ENCODE results near the gene ABCA3.
A peak's percentile ranks its signal among the peaks of the same experiment; 100 is the strongest.
"Not testable (repeated sequence)": the region's sequence is repeated elsewhere in the genome, so short reads cannot be mapped to it uniquely, and the experiment has no call there.

Gene ABCA3

DNA sequence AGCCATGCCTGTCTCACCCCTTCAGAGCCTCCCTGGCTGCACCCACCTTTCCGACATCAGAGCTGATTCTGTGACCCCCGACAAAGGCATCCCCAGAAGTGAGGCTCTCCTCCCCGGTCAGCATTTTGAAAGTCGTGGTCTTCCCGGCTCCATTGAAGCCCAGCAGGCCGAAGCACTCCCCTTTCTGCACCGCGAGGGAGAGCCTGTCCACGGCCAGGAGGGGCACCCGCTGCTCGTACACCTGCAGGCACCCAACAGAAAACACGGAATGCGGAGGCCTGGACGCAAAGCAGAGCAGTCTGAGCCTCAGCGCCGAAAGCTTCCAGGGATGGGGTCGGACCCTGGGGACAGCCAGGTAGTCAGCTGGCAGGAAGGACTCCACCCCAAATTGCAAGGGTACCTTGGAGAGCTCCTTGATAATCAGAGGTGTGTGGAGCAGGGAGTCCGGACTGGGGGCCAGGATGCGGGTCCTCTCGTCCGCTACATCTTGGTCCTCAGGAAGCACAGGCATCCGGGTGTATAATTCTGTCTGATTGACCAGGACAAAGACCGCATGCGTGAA, 59.5 kb downstream of the ABCA3 start:
- no peak for DNase-seq (ENCODE audit: low spot score)

DNA sequence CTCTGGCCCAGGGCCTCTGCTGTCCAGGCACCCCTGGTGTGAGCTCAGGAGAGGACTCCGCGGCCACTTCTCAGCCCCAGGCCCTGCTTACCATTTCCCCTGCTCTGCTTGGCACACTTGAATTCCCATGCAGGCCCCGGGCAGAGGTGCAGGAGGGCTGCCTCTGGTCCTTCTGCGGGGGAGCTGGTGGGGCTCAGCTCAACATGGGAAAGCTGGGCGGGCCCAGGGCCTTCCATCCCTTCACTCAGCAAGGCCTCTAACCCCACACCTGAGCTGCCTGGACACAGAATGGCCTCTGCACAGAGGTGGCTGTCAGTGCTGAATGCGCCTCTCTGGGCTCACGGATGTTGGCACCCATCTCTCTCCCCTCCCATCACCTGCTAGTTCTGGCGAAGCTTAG, 60.1 kb downstream of the ABCA3 start:
- no peak for DNase-seq (ENCODE audit: low spot score)

DNA sequence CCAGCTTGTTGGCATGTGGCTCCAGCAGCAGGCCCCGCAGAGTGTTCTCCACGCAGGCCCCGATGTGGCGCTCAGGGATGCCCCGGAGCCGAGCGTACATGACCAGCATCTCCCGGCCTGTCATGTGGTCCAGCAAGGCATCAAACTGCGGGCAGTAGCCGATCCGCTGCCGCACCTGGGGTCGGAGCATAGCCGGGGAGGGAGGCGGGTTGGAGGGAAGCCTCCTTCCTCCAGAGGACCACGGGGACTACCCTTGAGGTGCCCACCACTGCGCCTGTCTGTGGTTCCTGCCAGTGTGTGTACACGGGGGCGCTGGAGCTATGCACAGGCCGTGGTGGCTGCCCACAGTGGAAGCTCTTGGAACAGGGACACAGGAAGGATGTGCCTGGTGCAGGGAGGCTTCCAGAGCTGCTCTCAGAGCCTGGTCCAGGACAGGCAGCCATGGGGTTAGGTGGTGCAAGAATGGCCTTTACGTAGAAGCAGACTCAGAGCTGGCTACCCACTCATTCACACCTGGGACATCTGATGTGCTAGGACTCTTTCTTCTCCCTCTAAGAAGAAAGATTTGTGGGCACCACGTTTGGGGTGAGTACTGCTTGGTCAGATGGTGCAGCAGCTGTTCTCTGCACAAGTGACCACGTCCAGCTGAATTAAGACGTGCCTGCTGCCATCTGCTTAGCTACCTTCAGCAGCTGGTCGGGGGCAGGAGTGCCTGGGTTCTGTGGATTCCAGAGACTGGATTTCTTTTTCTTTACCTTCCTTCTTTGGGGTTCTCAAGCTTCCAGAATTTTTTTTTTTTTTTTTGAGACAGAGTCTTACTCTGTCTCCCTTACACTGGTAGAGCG, 61.4 kb downstream of the ABCA3 start:
- DNase-seq (ENCODE audit: low spot score): no peak

DNA sequence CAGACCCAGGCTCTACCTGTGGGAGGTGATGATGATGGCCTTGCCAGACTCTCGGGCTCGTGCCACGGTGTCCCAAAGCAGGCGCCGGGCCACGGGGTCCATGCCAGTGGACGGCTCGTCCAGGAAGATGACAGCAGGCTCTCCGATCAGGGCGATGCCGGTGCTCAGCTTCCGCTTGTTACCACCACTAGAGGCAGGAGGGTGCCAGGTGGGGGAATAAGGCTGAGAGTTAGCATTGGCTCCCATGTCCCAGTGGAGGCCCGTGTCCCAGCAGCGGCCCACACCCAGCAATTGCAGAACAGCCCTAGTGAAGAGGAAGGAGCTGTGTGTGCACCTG, 62.3 kb downstream of the ABCA3 start:
- DNase-seq (ENCODE audit: low spot score): no peak

- DNase-seq (ENCODE audit: low spot score): no peak
These were observed 62.9 kb downstream of the ABCA3 start for GRCh38 chr16:2277466-2278271.

DNA sequence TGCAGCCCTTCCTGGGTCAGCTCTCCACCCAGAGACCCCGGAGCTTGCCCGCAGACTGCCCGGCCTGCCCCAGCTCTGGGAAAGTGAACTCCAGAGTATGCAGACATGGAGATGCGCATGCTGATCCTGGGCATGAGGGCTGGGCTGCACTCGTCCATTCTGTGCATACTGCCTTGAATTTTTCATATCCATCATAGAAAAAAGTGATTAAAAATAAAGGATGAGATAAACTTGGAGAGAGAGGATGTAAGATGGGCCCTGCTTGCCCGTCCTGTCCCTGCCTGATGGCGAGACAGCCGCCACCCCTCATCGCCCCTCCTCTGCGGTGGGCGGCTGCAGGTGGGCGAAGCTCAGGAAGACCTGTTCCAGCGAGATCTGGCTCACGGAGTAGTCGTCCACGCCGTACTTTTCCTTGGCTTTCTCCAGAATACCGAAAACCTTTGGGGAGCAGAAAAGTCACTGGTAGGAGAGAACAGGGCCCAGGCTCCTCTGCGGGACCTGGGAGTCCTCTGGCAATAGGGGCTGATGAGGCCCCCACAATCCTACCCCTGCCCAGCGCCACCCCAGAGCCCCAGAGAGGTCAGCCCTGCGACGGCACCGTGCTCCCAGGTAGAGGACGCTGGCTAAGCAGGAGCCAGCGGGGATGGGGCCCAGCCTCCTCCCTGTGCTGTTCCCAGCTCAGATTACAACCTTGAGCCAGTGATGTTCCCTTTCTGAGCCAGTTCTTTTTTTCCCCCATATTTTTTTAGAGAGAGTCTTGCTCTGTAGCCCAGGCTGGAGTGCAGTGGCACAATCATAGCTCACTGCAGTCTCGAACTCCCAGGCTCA, 63.9 kb downstream of the ABCA3 start:
- DNase-seq (ENCODE audit: low spot score): no peak

- no peak for DNase-seq (ENCODE audit: low spot score)
These were observed 64.8 kb downstream of the ABCA3 start for GRCh38 chr16:2275476-2276367.

GRCh38 chr16:2273931-2274330, 66.6 kb downstream of the ABCA3 start:
- DNase-seq (ENCODE audit: low spot score): no peak

DNA sequence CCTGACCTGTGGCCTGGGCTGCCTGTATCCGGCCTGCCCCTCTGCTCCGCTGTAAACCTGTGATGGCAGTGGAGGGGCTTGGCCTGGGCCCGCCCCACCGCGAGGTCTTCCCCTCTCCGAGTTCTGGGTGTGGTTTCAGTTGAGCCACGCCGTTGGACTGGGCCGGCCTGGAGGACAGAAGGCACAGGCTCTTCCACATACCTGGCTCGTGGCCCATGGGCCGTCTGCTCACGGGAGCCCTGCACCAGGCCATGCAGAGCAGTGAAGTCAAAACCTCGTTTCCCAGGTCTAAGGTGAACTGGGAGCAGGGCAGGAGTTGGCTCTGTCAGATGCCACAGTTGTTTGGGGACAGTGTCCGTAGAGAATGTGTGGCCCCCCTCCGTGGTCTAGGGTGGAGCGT, 67.0 kb downstream of the ABCA3 start:
- no peak for DNase-seq (ENCODE audit: low spot score)

DNA sequence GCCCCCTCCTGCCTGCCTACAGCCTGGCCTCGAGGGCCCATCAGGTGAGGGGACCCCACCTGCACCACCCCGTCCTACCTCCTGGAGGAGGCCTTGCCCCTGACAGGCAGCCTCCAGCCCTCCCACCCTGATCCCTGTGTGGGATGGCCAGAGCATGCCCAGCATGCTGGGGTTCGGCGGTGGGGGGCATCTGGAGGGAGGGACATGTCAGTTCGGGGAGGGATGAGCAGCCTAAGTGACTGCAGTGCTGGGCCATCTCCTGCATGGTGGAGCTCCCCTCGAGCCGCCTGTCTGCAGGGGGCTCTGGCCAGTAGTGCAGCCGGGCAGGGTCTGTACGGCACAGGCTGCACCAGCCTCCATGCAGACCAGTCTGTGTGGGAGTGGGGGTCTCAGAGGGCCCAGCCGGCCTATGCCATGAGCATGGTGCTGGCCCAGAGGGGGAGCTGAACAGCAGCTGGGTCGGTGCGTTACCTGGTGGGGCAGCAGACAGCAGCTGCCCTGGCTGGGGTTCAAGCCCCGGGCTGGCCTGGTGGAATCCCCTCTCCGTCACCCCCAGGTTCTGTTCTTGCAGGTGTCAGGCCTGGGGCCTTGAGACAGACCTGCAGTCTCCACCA, 68.6 kb downstream of the ABCA3 start:
- DNase-seq (ENCODE audit: low spot score): no peak

DNA sequence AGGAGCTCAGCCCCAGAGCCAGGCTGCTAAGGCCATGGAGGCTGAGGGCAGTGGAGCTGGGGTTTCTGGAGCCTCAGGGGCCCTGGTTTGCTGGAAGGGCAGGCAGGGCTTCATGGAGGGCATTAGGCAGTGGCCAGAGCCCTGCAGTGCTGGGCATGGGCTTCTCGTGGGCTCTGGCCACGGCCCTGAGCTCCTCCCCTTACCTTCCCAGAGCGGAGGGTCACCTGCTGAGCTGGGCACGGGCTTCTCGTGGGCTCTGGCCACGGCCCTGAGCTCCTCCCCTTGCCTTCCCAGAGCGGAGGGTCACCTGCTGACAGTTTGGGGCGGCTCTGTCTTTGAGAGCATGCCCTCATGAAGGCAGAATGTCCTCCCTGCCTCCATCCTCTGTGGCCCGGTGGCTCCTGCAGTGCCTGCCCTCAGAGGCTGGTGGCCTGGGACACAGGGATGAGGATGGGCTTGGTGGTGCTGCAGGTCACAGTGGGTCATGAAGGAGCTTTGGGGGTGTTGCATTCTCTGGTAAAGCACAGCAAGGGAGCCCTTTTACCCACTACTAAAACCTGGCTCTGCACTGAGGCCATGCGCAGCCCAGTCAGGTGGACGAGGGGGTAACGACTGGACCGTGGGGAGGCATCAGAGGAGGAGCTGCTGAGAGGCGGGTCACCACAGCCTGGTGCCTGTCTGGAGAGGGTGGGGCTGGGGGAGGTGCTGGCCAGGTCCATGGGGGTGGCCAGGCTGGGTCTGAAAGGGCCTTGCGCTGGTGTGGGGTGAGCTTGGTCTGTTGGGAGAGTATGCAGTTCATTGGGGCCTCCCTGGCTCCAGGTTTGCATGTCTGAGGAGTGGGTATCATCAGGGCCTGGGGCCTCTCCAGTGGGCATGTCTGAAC, 69.7 kb downstream of the ABCA3 start:
- DNase-seq (ENCODE audit: low spot score): no peak

- no peak for DNase-seq (ENCODE audit: low spot score)
These were observed 70.5 kb downstream of the ABCA3 start for GRCh38 chr16:2270070-2270462.

DNA sequence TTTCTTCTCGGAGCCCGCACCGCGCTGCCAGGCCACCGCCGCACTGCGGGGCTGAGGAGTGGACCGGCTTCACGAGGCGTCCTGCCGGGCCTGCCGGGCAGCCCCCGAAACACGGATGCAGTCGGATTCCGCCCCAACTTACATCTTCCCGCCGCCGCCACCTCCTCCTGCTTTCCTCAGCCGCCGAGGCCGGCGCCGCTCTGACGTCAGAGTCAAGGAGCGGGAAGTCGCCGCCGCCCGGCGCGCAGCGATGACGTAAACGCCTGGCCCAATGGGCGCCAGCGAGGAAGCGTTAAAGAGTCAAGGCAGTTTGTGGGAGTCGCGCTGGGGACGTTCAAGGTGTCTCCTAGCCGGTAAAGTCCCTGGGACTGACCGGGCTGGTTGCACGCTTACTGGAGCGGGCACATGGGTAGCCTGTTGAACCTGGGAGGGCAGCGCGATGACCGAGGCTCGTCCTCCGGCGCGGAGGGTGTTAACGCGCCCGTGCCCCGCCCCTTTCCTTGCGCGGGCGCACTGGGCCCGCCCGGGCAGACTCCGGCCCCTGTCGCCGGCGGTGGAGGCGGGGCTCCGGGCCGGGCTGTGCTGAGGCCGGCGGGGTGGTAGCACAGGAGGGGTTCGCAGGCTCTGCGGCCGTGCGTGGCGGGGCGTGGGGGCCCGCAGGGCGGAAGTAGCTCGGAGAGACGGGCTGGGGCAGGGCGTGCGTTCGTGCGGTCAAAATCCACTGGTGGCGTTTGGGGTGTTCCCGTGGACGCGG, 72.4 kb downstream of the ABCA3 start, which contains the start of gene RNPS1:
Gene RNPS1 (minus strand): TSS at position 214 of the 754 bp plus-strand sequence. CDS start 3,483 bp downstream, outside the sequence.
- peak; percentile 97 for DNase-seq (ENCODE audit: low spot score)

DNA sequence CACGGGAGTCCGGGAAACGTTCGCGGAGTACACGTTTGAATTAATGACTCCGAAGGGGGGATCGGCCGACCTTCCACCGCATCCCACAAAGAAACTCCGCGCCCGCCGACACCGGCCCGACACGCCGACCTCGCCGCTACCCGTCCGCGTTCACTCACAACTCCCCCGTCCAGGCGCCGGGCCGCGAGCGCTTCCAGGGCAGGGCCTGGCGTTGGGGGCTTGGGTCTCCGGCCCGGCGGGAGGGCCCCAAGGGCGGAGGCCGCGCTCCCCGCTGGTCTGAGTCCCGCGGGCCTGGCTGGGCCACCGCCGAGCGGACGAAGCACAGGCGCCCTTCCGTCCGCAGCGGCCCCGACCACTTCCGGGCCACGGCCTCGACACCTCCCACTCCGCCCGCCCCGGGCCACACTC, 73.0 kb downstream of the ABCA3 start:
- DNase-seq (ENCODE audit: low spot score): not testable (repeated sequence)

- not testable (repeated sequence) for DNase-seq (ENCODE audit: low spot score)
These were observed 73.6 kb downstream of the ABCA3 start for GRCh38 chr16:2266887-2267286.

- DNase-seq (ENCODE audit: low spot score): not testable (repeated sequence)
These were observed 77.5 kb downstream of the ABCA3 start for GRCh38 chr16:2263026-2263425.

GRCh38 chr16:2260250-2260649, 80.3 kb downstream of the ABCA3 start:
- DNase-seq (ENCODE audit: low spot score): no peak

- not testable (repeated sequence) for DNase-seq (ENCODE audit: low spot score)
These were observed 82.0 kb downstream of the ABCA3 start for GRCh38 chr16:2258530-2258929.

DNA sequence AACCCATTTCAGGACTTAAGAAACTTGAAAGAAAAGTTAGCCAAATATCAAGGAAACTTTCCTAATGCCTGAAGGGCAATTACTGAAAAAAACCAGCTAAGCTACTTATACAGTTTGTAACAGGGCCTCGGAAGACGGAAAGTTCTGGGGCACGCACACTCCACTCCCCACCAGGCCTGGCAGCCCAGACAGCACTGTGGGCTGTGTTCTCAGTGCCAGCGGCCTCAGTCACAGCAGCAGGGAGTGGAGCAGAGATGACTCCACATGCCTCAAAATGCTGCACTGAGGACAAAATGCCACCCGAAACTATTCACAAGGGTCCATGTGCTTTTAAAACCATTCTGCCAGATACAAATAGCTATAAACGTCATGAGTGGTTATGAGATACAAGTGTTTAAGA, 82.8 kb downstream of the ABCA3 start:
- no peak for DNase-seq (ENCODE audit: low spot score)

Data from hematopoietic multipotent progenitor cell treated with erythropoietin and hydrocortisone succinate and interleukin-3 and kit ligand, for 17 days (in vitro differentiated cells).